Measurements from ENCODE around the gene CENPX. TPM values are rescaled to one million over a fixed set of nuclear protein-coding genes. Genes with fewer than 3 reads are reported as not detected.

CENPX gene
- total and polyA plus RNA-seq, 10 donors: 25.4 to 91.8 (median 32.9) TPM

- Histone ChIP-seq H3K4me3 (peak overlapping the region in 1 of 8 donors; percentile 99), H3K27ac (no peak overlapping the region), H3K27me3 (replicated peaks in 1 of 7) (peaks cover 0 to 2% (median 0%) of the 10 kb centered on the region in 7 donors), H3K4me1 (peaks cover 25 to 55% (median 36%) of the 10 kb centered on the region in 6 donors), H3K9me3 (no peaks in the 10 kb centered on the region), H3K36me3 (peaks cover 0 to 40% (median 3%) of the 10 kb centered on the region in 6 donors)
- TF ChIP-seq CTCF (IDR thresholded peaks at IDR 0.05 in 8 of 11, conservative IDR thresholded peaks at IDR 0.05 in 3 of 11) (no peak), POLR2AphosphoS5 (IDR thresholded peaks at IDR 0.05) (no peak), POLR2A (IDR thresholded peaks at IDR 0.05) (no peak)
- WGBS, 5 donors: 94 to 98% (median 95%) methylated on average over 14 to 17 of the region's 17 CpGs
- intact Hi-C loops (cut with DNase I; ENCODE audit: low total_unique reads): loop anchor here (5.0 kb wide), 1 partner anchor 68 kb away; no protein-coding TSS in a partner anchor
- no peak for DNase-seq
These were observed 2.2 kb upstream of the CENPX start for GRCh38 chr17:82024859-82025258.

GRCh38 chr17:82023447-82024241 lies 966 bp upstream of the CENPX start:
- DNase-seq: no peak
- intact Hi-C loops (cut with DNase I; ENCODE audit: low total_unique reads): loop anchor here (5.0 kb wide), 1 partner anchor 66 kb away; no protein-coding TSS in a partner anchor
- 4 to 22% (median 6%) methylated on average over 14 to 55 of the region's 55 CpGs for WGBS, 5 donors
- Histone ChIP-seq H3K27ac (peak overlapping the region in 5 of 8 donors; percentile 39 to 88 (median 63)), H3K4me3 (peak overlapping the region; percentile 75 to 99 (median 88)), H3K4me1 (peaks cover 25 to 55% (median 36%) of the 10 kb centered on the region in 6 donors), H3K36me3 (peaks cover 0 to 40% (median 4%) of the 10 kb centered on the region in 6 donors), H3K27me3 (replicated peaks in 1 of 7) (no peaks in the 10 kb centered on the region), H3K9me3 (no peaks in the 10 kb centered on the region)
- TF ChIP-seq POLR2AphosphoS5 (IDR thresholded peaks at IDR 0.05): no peak
- no peak for TF ChIP-seq POLR2A (IDR thresholded peaks at IDR 0.05)
- no peak for TF ChIP-seq CTCF (IDR thresholded peaks at IDR 0.05 in 8 of 11, conservative IDR thresholded peaks at IDR 0.05 in 3 of 11)

- 0 to 1% (median 0%) methylated on average over 21 to 42 of the region's 42 CpGs; no CpG with 5 or more reads in 1 of the 5 donors for WGBS, 5 donors
- Histone ChIP-seq H3K9me3 (no peaks in the 10 kb centered on the region), H3K36me3 (peaks cover 0 to 40% (median 8%) of the 10 kb centered on the region in 6 donors), H3K4me1 (peaks cover 25 to 55% (median 36%) of the 10 kb centered on the region in 6 donors), H3K27ac (peak within 1 kb of the TSS; percentile 4 to 88 (median 73)), H3K27me3 (replicated peaks in 1 of 7) (no peaks in the 10 kb centered on the region), H3K4me3 (peak within 1 kb of the TSS; percentile 75 to 99 (median 91))
- peak in 2 of 3 donors; percentile 58 to 79 for TF ChIP-seq POLR2AphosphoS5 (IDR thresholded peaks at IDR 0.05)
- peak in 2 of 11 experiments; percentile 6 to 23 for TF ChIP-seq CTCF (IDR thresholded peaks at IDR 0.05 in 8 of 11, conservative IDR thresholded peaks at IDR 0.05 in 3 of 11)
- no peak for TF ChIP-seq POLR2A (IDR thresholded peaks at IDR 0.05)
- peak; percentile 99 for DNase-seq
- intact Hi-C loops (cut with DNase I; ENCODE audit: low total_unique reads): loop anchor here (5.0 kb wide), 1 partner anchor 66 kb away; no protein-coding TSS in a partner anchor
These were observed 336 bp upstream of the CENPX start, which contains the start of gene LRRC45 for GRCh38 chr17:82022981-82023446. Gene LRRC45 (plus strand): TSS chr17:82023305. CDS start chr17:82023644, 339 bp downstream.
